ENCODE results near the gene SNX8. TPM values are rescaled to one million over a fixed set of nuclear protein-coding genes. Genes with fewer than 3 reads are reported as not detected.

The SNX8 gene
- total and polyA plus RNA-seq, 2 of the 4 experiments (the other 2 are of a cell fraction) = 7.7 to 55.9 TPM

DNA sequence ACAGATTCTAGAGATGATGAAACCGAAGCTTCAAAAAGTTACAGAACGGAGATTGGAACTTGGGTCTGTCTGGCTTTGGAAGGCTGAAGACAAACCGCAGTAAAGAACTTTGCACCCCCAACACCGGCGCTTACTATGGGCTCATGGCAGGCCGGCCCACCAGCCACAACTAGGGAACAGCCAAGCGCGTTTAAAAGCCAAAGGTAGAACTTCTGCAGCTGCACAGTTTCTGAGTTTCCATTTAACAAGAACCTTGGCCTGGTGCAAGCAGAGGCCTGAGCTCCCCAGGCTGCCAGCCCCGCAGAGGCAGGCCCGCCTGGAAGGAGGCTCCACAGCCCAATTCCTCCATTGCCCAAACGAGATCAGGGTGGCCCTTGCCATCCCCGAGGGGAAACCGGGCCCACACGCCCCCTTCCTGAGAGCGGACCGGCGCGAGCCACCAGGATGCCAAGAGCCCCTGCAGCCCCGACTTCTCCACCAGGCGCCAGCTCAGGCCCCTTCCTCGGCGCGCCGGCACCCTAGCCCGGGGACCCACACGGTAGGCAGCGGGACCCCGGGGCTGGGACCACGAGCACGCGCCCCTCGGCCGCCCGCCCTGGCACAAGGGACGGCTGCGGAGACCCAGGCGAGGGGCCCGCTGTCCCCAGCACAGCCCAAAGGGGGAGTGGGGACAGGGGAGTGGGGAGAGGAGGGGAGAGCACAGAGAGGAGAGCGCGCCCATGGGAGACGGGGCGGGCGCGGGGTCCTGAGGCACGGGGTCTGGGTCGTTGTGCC, 82.1 kb downstream of the SNX8 start:
- 0% methylated on average over 20 of the region's 46 CpGs; no CpG with 5 or more reads in 1 of the 2 experiments for WGBS, 2 experiments (ENCODE audit: extremely low coverage in 2 of 2, insufficient read length in 1 of 2)
- Histone ChIP-seq H2BK15ac (ENCODE audit: low read depth, low read length) (no peak overlapping the region), H3K9me3 (ENCODE audit: control insufficient read depth, insufficient read depth, low read length) (no peaks in the 10 kb centered on the region), H3K36me3 (ENCODE audit: control insufficient read depth, insufficient read depth, low read length) (peaks cover 30% of the 10 kb centered on the region), H3K23ac (ENCODE audit: low read depth, low read length) (no peak overlapping the region; the same call in 1 of the 2 replicates), H3K18ac (ENCODE audit: low read depth, low read length) (no peak overlapping the region), H2BK120ac (ENCODE audit: low read depth, low read length) (no peak overlapping the region), H3K27me3 (ENCODE audit: control insufficient read depth, insufficient read depth, low read length) (no peaks in the 10 kb centered on the region), H3K9me1 (ENCODE audit: insufficient read depth, low read length) (peaks cover 5% of the 10 kb centered on the region; the same call in 1 of the 2 replicates), H2AK9ac (replicated peaks; ENCODE audit: low read depth, low read length, poor library complexity) (no peak overlapping the region), H4K8ac (ENCODE audit: low read depth in 2 of 2, low read length in 2 of 2) (no peak overlapping the region), H2BK20ac (ENCODE audit: low read depth, low read length) (no peak overlapping the region), H3K14ac (replicated peaks; ENCODE audit: low read depth, low read length) (no peak overlapping the region), H3K79me1 (ENCODE audit: low read depth in 1 of 2, low read length in 2 of 2) (peaks cover 14 to 50% of the 10 kb centered on the region in 2 experiments), H4K20me1 (ENCODE audit: insufficient read depth, low read length) (no peaks in the 10 kb centered on the region; the same call in 1 of the 2 replicates), H4K91ac (ENCODE audit: insufficient read depth, low read depth, low read length) (no peak overlapping the region), H2AFZ (replicated peaks; ENCODE audit: low read length, poor library complexity) (peak overlapping the region; percentile 89), H4K5ac (ENCODE audit: low read depth, low read length) (no peak overlapping the region), H3K27ac (ENCODE audit: insufficient read depth, low read length) (peak overlapping the region; percentile 8; the same call in 1 of the 2 replicates), H3K9ac (ENCODE audit: low read depth, low read length) (peak overlapping the region; percentile 74), H2AK5ac (ENCODE audit: low read depth, low read length) (no peak overlapping the region), H3K4me2 (ENCODE audit: low read depth, low read length) (peak overlapping the region; percentile 77), H3K4ac (ENCODE audit: low read depth, low read length) (no peak overlapping the region), H3K4me1 (ENCODE audit: control insufficient read depth, insufficient read depth, low read length) (peaks cover 3% of the 10 kb centered on the region), H2BK5ac (ENCODE audit: low read depth, low read length, poor library complexity, severe bottlenecking) (no peak overlapping the region), H3K56ac (ENCODE audit: extremely low read depth, insufficient read depth, low read length) (no peak overlapping the region), H3K4me3 (ENCODE audit: insufficient read depth, low read depth, low read length) (peak overlapping the region; percentile 70)
- intact Hi-C loops (cut with micrococcal nuclease) = no loop called here
- no peak for TF ChIP-seq FOS (IDR thresholded peaks at IDR 0.05; ENCODE audit: low read depth, low read length)
- no peak for TF ChIP-seq POLR2A (IDR thresholded peaks at IDR 0.05; ENCODE audit: low read depth, low read length)
- TF ChIP-seq, protein P1, sequence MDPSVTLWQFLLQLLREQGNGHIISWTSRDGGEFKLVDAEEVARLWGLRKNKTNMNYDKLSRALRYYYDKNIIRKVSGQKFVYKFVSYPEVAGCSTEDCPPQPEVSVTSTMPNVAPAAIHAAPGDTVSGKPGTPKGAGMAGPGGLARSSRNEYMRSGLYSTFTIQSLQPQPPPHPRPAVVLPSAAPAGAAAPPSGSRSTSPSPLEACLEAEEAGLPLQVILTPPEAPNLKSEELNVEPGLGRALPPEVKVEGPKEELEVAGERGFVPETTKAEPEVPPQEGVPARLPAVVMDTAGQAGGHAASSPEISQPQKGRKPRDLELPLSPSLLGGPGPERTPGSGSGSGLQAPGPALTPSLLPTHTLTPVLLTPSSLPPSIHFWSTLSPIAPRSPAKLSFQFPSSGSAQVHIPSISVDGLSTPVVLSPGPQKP (IDR thresholded peaks at IDR 0.05; ENCODE audit: borderline replicate concordance, low read depth, low read length) = no peak
- no peak for TF ChIP-seq CTCF (conservative IDR thresholded peaks at IDR 0.05; ENCODE audit: low read depth, low read length)
- TF ChIP-seq USF2 (IDR thresholded peaks at IDR 0.05; ENCODE audit: low read depth, low read length) = no peak
- no peak for TF ChIP-seq MXI1 (IDR thresholded peaks at IDR 0.05; ENCODE audit: borderline replicate concordance, low read depth, low read length)
- no peak for TF ChIP-seq RCOR1 (IDR thresholded peaks at IDR 0.05; ENCODE audit: insufficient replicate concordance, low read length)
- dilution Hi-C loops (cut with HindIII; ENCODE audit: low sequenced_read_pairs, unreplicated experiment) = no loop called here
- BruUV-seq (replicated peaks) = no TSS peak
- no peak for DNase-seq
- in situ Hi-C loops (cut with MboI; ENCODE audit: low sequenced_read_pairs) = no loop called here
- ChIA-PET CTCF (interaction anchor here (0.5 kb wide), 2 partner anchors 114 to 117 kb away, joined by 4 to 5 read pairs; no protein-coding TSS in a partner anchor), POLR2A (ENCODE audit: unreplicated experiment) (no interaction called here)
- ATAC-seq (ENCODE audit: low read depth) = peak; percentile 64

Measured in IMR-90 (cell line).